SH-SY5Y (cell line): ENCODE data around the gene HRG.

Experiments used
- GATA2 ChIP-seq: IDR thresholded peaks from 2 replicates; pipeline ENCODE4 v1.6.1; 2011; ENCODE audit warnings: mild to moderate bottlenecking, low read depth, low read length
- GATA3 ChIP-seq: IDR thresholded peaks from 2 replicates; pipeline ENCODE4 v1.6.1; 2011; ENCODE audit warnings: low read depth, mild to moderate bottlenecking, low read length, moderate library complexity

DNA sequence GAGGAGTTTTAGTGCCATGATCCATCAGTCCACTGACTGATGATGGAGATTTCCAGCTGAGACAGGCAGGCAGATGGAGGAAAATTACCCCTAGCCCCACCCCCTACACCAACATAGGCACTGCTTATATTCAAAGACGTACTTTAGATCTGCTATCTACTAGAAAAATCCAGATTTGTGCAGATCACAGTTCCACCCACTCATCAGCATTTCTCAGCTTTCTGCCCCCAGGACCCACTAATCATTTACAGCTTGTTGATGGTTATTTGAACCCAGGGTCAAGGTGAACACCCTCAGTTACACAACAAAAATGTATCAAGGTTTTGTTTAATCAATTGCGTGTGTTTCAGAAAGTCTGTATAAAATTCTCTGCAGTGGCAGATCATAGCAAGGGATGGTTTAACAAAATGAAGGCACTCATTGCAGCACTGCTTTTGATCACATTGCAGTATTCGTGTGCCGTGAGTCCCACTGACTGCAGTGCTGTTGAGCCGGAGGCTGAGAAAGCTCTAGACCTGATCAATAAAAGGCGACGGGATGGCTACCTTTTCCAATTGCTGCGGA lies at the start of gene HRG:
- TF ChIP-seq GATA2 = no peak
- TF ChIP-seq GATA3 = no peak
